ENCODE measurements around the gene EFHD1. TPM values are rescaled to one million over a fixed set of nuclear protein-coding genes. Genes with fewer than 3 reads are reported as not detected.
A peak's percentile ranks its signal among the peaks of the same experiment; 100 is the strongest.

The EFHD1 gene, protein sequence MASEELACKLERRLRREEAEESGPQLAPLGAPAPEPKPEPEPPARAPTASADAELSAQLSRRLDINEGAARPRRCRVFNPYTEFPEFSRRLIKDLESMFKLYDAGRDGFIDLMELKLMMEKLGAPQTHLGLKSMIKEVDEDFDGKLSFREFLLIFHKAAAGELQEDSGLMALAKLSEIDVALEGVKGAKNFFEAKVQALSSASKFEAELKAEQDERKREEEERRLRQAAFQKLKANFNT
- 6.0 TPM for total RNA-seq

DNA sequence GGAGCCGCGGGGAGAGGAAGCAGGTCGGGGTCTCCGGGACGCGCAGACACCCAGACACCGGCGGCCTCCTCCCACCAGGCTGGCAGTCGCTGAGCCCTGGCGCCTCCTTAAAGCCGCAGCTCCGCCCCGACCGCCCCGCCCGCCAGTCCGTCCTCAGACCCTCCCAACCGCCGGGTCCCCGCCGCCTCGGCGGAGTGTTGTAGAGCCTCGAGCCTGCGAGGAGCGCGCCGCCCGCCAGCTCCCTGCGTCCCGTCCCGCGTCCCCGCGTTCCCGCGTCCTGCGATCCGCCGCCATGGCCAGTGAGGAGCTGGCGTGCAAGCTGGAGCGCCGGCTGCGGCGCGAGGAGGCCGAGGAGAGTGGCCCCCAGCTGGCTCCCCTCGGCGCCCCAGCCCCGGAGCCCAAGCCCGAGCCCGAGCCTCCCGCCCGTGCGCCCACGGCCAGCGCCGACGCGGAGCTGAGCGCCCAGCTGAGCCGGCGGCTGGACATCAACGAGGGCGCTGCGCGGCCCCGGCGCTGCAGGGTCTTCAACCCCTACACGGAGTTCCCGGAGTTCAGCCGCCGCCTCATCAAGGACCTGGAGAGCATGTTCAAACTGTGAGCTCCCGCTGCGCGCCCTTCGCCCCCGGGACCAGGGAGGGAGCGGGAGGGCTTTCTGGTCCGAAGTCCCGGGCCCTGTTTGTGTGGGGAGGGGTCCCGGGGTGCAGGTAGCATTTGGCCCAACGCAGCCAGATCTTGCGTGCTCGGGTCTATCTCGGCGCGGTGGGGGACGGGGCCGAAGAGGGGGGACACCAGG, at the start of gene EFHD1:
Gene EFHD1, plus strand, starts transcription at position 192 of the 793 bp plus-strand sequence. Its CDS starts 101 bp downstream, at position 293.
- peak; percentile 49 for DNase-seq (ENCODE audit: low spot score)

DNA sequence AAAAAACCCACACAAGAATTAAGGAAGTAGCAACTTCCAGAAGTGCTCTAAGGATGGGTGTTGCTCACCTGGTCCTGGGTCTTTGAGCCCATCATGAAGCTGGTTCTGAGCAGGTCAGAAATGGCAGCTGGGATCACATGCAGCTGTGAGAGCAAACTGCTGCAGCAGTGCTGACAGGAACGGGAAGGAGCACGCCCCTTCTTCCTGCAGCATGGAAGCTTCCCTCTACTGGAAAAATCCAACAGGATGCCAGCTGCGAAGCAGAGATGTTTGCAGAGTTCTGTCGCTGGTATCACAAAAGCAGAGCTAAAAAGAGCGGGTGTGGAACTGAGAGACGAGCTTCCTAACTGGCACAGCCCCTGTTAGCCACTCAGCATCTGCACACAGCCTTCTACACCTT, 49.2 kb upstream of the EFHD1 start:
- no peak for DNase-seq (ENCODE audit: low spot score)

DNA sequence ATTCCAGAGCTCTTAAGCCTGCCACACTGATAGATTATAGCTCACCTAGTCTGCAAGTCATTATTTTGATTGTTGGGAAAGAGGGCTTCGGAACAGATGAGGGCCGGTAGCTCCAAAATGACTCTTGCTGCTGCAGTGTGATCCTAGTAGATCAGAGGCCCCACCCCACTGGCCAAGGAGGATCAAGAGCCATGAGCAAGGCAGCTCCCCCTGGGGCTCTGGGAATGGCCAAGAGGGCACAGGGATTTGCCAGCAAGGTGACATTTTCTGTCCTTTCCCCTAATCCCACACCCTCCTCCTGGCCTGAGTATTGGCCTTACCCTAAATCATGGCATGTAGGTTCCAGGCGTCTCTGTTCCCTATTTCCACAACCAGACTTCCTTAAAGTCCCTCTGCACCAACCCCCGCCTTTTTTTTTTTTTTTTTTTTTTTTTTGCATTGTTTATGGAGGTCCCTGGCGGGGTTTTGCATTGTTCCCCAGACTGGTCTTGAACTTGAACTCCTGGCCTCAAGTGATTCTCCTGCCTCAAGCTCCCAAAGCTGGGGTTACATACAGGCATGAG, 46.4 kb upstream of the EFHD1 start:
- no peak for DNase-seq (ENCODE audit: low spot score)

DNA sequence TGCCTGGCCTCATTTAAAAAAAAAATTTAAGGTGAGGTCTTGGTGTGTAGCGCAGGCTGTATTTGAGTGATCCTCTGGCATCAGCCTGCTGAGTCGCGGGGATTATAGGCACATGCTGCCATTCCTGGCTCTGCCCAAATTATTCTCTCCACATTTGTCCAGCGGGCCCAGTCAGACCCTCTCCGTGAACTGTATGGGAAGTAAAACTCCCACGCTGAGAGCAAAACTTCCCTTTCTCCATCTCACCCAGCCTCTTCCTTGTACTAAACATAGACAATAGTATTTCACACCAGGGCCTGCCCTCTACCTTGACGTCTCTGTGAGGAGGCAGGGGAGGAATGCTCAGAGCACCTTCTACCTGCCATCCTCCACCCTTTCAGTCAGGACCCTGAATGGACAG, 45.9 kb upstream of the EFHD1 start:
- DNase-seq (ENCODE audit: low spot score) = no peak

DNA sequence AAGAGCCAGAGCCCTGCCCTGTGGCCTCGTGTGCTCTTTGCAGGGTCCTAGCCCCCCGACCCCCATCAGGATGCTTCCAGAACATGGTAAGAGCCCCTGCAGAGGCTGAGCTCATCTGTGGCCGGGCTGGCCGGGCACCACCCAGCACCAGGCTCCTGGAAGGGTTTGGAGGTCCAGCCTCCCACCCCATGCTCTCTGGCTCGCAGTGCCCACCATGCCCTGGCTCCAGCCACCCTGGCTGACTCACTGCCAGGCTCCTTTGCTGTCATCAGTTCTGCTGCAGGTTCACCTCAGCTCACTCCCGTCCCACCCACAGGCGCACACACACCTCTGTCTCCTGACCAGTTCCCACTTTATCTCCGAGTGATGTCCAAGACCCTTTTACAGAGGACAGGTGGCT, 45.4 kb upstream of the EFHD1 start:
- DNase-seq (ENCODE audit: low spot score) = no peak

DNA sequence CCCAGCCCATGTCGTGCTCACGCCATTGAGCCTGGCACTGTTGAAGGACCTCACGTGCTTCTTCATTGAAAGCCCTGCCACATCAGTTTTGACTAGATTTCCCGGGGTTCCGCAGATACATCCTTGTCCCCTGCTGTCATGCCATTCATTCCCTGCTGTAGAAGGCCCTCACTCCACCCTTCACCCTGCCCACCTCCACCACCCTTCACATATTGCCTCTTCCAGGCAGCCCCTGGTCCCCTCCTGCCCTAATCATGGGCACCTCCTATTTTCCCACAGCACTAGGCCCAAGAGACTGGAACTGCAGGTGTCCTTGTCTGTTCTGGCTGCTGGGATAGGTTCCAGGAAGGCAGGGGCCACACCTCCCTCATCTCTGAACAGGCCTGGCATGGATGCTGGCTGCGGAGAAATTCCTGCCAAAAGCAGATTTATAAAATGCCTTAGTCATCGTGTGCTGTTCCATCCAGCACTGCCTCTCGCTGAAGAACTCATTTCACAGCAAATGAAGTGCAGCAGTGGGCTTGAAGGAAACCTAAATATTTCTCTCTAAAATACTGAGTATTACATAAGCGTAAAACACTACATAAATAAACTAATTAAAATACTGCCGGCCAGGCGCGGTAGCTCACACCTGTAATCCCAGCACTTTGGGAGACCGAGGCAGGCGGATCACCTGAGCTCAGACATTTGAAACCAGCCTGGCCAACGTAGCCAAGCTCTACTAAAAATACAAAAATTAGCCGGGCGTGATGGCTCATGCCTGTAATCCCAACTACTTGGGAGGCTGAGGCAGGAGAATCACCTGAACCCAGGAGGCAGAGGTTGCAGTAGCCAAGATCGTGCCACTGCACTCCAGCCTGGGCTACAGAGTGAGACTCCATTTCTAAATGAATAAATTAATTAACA, 44.5 kb upstream of the EFHD1 start:
- peak; percentile 72 for DNase-seq (ENCODE audit: low spot score)

DNA sequence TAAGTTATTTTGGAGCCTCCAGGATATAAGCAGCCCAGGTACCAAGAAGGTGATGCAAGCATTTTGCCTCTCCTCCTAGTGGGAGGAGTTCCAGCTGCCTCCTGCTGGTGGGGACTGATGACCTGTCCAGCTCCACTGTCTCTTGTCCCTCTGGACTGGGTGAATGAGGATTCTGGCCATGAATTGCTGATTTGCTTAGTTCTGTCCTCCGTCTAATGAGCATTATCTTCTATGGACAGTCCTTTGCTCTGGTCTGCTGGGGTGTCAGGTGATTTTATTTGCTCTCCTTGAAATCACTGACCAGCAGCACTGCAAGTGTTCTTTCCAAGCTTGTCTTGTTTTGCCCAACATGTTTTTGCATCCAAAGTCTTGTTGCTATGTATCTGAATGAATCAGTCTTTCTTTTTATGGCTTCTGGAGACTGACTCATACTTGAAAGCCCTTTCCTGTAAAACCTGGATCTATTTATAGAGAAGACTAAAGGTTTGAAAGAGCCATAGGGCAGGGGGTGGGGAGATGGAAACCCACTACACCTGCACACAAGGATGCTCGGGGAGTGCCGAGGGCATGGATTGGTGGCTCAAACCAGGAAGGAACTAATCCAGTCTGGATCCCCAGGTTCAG, 40.5 kb upstream of the EFHD1 start:
- no peak for DNase-seq (ENCODE audit: low spot score)

DNA sequence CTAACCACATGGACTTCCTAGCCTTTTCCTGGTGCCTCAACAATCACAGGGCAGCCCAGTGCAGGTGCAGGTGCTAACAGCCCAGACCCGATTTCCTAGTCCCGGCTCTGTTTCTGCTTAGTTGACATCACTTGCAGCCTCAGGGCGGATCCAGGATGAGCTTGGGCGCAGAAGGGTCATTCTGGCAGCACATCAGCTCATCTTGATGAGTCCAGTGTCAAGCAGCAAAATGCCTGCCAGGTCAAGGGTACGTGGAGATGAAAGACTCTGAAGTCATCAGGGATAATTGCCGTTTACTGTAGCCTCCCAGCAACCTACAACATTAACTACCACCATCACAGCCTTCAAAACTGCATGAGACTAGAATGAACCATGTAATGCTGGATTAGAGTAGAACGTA, 39.4 kb upstream of the EFHD1 start:
- no peak for DNase-seq (ENCODE audit: low spot score)

DNA sequence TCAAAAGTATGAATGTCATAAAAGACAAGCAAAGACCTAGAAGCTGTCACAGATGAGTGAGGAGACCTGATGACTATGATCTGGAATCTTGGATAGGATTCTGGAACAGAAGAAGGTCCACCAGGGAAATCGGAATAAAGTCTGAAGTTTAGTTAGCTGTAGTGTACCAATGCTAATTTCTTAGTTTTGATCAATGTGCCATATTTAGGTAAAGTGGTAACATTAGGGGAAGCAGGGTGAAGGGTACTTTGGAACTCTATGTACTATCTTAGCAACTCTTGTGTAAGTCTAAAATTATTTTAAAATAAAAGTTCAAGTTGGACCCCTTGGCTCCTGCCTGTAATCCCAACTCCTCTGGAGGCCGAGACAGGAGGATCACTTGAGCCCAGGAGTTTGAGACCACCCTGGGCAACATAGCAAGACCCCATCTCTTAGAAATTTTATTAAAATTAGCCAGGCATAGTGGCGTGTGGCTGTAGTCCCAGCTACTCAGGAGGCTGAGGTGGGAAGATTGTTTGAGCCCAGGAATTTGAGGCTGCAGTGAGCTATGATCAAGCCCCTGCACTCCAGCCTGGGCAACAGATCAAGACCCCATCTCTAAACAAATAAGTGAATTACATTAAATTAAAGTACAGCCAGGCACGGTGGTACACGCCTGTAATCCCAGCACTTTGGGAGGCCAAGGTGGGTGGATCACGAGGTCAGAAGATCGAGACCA, 35.9 kb upstream of the EFHD1 start:
- DNase-seq (ENCODE audit: low spot score) = no peak

DNA sequence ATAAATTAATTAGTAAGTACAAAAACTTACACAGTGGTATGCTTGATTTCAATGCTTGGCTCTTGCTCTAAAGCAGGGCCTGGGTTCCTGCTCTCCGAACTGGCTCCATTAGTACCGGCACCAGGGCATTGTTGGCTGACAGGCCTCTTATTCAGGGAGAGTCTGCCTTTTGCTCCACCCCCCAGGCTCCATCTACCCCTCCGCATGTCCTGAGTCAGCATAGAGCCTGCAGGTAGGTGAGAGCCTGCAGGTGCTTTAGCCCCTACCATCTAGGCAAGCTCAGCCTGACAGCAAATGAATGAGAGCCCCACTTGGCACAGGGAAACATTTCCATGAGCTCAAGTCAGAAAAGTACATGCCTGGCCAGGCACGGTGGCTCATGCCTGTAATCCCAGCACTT, 35.1 kb upstream of the EFHD1 start:
- DNase-seq (ENCODE audit: low spot score) = no peak

DNA sequence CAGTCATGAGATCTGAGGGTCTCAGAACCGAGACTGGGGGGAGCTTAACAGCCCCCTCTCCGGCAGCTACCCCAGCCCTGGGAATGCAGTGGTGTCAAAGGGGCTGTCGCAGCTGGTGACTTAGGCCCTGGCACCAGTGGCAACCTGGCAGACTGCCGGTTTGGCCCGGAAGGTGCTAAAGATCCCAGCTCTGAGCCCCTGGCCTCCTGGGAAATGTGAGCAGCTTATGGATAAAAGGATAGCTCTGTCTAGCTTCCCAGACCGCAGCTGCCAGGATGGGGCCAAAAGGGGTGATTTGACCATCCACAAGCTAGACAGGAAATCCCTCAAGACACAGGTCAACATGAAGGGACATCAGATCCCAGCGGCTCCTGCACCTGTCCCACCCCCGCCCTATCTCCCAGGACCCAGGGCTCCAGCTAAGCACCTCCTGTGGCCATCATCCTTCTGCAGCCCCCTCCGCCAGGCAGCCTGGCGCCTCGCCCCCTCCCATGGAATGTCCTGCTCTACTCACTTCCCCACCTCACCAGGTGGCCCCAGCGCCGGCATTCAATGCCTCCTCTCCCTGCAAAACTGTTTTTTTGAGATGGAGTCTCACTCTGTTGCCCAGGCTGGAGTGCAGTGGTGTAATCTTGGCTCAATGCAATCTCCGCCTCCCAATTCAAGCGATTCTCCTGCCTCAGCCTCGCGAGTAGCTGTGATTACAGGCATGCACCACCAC, 33.2 kb upstream of the EFHD1 start:
- no peak for DNase-seq (ENCODE audit: low spot score)

DNA sequence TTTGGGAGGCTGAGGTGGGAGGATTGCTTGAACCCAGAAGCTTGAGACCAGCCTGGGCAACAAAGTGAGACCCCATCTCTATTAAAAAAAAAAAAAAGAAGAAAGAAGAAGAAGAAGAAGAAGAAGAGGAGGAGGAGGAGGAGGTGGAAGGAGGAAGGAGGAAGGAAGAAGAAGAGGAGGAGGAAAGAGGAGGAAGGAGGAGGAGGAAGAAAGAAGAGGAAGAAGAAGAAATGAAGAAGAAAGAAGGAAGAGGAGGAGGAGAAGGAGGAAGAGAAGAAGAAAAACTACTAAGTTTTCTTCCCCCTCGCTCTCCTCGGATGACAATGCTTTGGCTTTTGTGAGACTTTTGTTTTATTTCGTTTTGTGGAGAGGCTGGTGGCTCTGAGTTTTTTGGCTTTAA, 30.1 kb upstream of the EFHD1 start:
- DNase-seq (ENCODE audit: low spot score) = no peak

DNA sequence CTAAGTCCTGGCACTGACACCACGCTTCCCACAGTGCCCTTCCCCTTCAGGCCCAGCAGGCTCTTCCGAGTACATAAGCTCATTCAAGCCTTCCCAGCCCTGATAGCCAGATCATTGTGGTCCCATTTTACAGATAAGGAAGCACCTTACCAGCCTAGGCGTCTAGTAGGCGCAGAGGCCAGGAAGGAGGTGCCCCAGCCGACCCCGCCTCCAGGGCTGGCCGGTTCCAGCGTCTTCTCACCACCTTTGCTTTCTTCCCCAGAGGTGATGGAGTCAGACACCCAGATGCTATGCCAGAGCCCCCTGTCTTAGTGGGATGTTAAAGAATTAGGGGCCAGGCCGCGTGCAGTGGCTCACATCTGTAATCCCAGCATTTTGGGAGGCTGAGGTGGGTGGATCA, 28.9 kb upstream of the EFHD1 start:
- no peak for DNase-seq (ENCODE audit: low spot score)

DNA sequence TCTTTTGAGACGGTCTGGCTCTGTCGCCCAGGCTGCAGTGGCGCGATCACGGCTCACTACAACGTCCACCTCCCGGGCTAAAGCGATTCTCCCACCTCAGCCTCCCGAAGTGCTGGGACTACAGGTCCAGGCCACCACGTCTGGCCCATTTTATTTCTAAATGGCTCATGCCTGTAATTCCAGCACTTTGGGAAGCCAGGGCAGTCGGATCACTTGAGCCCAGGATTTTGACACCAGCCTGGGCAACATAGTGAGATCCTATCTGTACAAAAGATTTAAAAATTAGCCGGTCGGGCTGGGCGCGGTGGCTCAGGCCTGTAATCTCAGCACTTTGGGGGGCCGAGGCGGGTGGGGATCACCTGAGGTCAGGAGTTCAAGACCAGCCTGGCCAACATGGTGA, 26.4 kb upstream of the EFHD1 start:
- DNase-seq (ENCODE audit: low spot score) = no peak

DNA sequence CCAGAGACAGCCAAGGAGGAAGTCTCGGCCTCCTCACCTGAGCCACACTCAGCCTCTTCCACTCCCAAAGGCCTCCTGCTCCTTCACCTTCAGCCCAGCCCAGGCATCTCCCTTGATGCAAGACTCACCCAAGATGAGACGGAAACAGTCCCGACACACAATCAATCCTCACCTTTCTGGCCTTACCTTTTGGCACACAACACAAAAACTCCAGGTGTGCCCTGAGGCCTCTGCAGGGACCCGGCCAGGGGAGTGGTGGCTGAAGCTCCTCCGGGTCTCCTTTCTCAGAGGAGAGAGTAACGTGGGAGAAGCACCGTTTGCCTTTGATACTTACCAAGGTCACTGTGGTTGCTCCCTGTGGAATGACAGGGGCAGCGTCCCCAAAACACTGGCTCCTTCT, 23.8 kb upstream of the EFHD1 start:
- no peak for DNase-seq (ENCODE audit: low spot score)

DNA sequence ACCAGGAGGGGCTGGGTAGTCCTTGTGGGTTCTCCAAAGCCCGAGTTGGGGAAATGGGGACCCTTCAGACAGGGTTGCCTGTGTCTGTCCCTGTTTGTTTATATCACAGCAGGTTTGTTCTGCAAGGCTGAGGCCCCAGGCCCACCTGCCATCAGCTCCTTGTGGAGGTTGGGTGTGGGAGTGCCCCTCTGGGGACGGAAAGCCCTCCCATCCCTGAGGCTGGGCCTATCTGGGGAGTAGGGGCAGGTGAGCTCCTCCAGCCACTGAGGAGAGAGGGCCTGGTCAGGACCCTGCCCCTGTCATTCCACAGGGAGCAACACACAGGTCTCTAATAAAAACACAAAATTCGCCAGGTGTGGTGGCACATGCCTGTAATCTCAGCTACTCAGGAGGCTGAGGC, 23.3 kb upstream of the EFHD1 start:
- no peak for DNase-seq (ENCODE audit: low spot score)

DNA sequence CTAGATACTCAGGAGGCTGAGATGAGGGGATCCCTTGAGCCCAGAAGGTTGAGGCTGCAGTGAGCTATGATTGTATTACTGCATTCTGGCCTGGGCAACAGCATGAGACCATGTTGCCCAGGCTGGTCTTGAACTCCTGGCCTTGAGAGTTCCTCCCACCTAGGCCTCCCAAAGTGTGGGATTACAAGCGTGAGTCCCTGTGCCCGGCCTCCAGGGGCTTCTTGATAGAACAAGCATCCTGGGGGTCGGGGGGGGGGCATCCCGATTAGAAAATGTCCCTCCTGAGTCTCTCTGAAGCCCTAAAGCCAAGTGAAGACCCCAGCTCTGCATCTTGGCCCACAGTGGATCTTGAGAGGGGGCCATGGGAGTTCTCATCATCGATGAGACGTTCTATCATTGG, 22.3 kb upstream of the EFHD1 start:
- no peak for DNase-seq (ENCODE audit: low spot score)

DNA sequence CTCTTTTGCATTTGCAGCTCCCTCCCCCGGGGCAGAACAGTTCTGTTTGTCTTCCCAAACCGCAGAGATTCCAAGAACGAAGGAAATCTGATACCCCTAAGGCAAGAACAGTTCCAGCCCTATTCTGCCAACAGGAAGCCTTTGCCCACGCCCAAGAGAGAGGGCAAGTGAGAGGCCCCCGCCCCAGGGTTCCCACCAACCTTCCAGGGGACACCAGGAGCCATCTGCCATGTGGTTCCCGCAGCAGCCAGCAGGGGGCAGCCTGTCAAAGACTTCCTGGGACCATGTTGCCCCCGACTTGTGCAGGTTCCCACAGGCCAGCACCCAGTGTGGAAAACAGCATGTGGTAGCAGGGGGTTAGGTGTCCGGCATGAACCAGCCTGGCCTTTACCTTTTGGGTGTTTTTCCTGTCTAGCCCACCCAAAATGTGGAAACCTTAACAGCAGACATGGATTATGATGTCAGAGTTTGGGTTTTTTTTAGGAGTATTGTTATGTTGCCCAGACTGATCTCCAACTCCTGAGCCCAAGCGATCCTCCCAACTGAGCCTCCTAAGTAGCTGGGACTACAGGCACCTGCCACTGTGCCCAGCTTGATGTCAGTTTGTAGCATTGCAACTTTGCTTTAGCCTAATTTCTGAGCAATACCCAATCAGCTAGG, 21.7 kb upstream of the EFHD1 start:
- DNase-seq (ENCODE audit: low spot score) = peak; percentile 35

DNA sequence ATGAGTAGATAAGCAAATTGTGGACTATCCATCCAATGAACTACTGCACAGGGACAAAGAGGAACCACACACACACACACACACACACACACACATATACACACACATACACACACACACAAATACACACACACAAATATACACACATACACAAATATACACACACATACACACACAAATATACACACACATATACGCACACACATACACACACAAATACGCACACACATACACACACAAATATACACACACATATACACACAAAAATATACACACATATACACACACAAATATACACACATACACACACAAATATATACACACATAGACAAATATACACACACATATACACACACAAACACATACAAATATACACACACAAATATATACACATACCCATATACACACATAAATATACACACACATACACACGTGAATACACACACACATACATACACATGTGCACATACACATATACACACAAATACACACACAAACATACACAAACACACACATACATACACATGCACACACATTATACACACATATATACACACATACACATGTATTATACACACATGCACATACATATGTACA, 19.8 kb upstream of the EFHD1 start:
- no peak for DNase-seq (ENCODE audit: low spot score)
